T-helper 2 cell (primary cell): ENCODE measurements around the gene RNF175.

Source experiments
- DNase-seq, 5 experiments: peaks; one replicate each; pipeline versions ENCODE4 v3.0.0 to v3.0.0-alpha.2; 2012 to 2022

Gene RNF175

DNA sequence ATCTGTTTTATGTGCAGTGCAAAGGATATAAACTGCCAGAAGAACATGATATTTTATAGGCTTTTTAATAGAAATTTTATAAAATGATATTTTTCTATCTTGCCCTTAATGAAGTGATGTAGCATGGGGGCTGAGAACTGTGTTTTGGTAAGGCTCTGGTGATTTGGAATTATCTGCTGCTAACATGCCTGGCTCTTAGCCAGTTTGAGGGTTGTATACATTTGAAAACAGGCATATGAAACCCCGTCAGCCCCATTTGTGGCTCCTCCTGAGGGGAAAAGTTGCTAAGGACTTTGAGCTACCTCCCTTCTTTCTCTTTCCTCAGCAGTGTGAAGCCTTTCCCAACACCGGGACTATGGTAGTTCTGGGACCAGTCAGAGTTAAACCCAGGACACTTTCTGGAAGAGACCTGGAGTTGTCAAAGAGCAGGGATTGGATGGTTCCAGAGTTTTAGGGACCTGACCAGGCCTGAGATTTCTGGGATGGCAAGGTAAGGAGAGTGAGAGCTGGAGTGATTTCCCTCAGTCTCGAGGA is 24.4 kb upstream of the RNF175 start:
- no peak for DNase-seq

DNA sequence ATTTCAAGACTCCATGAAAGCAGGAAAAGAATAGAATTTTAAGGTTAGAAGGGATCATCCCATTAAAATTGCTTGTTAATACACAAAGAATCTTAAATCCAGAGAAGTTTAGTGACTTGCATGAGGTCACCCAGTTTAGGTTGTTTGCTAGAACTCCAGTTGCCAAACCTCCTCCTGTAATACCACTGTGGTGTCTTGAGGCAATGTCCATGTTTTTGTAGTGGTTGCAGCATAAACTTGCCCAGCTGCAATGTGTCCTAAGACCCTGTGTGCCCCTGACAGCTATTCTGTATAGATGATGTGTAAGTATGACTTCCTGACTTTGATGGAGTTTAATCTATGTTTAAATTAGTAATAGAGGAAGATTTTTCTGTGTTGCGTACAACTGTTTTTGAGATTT is 22.8 kb upstream of the RNF175 start:
- DNase-seq: no peak

DNA sequence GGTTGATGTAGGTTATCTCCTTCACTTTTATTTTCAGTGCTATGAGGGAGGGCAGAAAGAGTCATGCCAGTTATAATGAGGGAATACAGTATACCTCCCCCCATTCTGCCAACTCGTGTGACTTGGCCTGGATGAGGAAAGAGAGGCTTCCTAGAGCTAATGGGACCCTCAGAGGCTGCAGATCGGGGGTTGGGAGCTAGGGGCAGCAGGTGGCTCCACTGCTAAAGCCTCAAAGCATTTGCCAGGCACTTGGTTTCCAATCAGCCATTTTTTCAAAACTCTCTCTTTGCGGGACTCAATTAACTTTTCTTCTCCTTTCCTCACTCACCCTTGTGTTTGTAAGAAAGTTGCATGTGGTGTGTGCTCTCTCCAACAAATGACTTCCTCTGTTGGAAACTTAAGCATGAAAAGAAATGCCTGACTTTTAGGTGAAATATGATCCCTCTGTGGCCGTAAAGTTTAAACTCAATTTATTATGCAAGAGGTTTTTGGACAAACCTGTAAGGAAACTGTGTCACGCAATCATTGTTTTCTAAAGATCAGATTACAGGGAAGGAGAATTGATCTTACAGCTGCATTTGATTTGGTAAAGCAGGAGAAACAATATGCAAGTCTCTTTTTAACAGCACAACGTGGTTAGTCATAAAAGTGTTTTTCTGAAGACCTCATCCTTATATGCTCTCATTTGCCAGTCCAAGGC is 22.0 kb upstream of the RNF175 start:
- no peak for DNase-seq

- no peak for DNase-seq
These were observed 21.5 kb upstream of the RNF175 start for GRCh38 chr4:153781280-153781679.

DNA sequence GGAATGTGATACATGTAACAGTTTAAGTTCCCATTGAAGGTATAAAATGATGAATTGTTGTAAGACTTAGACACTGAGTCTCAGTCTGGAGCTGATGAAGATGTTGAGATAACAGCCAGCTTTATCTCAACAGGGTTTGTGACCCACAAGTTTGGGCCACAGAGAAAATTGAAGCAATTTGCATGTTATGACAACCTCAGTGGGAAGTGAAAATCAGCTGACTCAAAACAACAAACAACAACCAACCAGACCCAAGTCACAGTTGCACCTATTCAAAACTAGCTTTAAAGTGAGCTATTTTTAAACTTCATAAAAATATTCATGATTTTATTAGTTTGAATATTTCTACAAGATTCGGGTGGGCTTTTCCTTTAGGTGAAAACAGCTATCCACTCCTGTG is 21.1 kb upstream of the RNF175 start:
- DNase-seq: peak in 1 of 5 experiments; percentile 30

DNA sequence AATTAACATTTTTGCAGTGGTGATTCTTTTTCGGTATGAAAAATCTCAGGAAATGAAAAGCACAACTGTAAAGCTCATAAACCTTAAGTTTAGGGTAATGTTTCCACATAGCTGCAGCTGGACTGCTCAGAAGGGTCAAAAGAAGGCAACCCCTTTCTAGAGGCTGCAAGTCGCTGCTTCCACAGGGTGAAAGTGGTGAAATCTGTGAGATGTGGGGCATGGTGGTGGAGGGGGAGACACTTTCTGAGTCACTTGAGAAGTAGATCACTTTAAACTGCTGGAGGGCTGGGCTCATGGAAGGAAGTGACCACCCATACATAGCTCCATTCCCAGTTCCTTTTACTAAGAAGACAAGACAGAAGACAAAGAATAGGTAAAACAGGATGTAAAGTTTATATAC is 20.4 kb upstream of the RNF175 start:
- DNase-seq: no peak

GRCh38 chr4:153778383-153778782 is 18.6 kb upstream of the RNF175 start:
- no peak for DNase-seq

- DNase-seq: no peak
These were observed 17.6 kb upstream of the RNF175 start for GRCh38 chr4:153777421-153777820.

DNA sequence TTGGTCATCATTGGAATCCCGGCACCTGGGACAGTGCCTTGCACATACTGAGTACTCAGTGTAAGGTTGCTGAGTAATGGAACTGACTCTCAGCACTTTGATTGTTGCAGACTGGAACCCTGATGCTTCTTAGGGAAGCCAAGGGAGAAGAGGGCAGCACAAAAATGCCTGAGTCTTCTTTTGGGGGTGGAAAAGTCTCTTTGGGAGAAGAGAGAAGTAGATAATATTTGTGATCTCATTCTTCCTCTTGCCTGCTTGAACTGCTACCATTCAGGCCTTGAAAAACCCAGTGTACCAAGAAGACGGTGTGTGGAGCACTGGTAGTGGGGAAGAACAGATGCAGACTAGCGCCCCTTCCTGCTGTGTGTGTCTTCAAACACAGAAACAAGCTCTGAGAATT is 16.8 kb upstream of the RNF175 start:
- no peak for DNase-seq

DNA sequence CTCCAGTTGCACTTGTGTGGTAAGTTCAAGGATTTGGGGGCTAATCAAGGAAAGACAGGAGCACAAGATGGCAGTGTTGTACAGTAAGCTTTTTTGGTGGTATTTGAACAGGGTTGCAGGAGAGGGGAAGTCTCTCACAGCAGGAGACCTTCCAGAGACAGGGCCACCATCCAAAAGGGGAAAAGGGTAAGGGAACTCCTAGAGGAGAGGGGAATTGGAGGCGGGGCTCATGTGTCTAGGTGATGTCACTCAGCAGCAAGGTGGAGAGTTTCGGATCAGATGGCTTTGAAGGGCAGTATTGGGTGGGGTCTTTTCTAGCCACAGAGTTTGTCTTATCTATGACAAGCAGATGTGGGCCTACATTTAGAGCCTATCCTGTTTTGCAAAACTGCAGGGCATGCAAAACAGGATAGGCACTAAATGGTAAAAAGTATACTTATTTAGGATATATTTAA is 13.4 kb upstream of the RNF175 start:
- no peak for DNase-seq

- no peak for DNase-seq
These were observed 11.2 kb upstream of the RNF175 start for GRCh38 chr4:153771046-153771445.

- no peak for DNase-seq
These were observed 6.9 kb upstream of the RNF175 start for GRCh38 chr4:153766758-153767157.

DNA sequence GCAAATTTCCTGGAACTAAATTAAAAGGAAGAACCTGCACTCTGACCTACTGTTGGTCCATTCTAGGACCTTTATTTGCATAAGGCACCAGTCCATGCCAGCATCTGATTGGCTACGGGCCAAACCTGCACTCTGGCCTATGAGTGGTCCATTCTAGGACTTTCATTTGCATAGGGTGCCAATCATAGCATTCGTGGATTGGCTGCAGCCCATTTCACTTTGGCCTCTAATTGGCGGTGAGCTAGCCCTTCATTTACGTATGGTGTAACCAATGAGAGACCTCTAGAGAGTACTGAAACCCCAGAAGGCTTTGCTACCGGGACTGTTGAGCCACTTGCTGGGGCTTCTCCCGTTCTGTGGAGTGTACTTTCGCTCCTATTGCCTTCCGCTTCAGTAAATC is 6.1 kb upstream of the RNF175 start:
- DNase-seq: no peak

GRCh38 chr4:153764601-153765368 is 5.0 kb upstream of the RNF175 start:
- no peak for DNase-seq

- no peak for DNase-seq
These were observed 3.6 kb upstream of the RNF175 start for GRCh38 chr4:153763404-153763803.

DNA sequence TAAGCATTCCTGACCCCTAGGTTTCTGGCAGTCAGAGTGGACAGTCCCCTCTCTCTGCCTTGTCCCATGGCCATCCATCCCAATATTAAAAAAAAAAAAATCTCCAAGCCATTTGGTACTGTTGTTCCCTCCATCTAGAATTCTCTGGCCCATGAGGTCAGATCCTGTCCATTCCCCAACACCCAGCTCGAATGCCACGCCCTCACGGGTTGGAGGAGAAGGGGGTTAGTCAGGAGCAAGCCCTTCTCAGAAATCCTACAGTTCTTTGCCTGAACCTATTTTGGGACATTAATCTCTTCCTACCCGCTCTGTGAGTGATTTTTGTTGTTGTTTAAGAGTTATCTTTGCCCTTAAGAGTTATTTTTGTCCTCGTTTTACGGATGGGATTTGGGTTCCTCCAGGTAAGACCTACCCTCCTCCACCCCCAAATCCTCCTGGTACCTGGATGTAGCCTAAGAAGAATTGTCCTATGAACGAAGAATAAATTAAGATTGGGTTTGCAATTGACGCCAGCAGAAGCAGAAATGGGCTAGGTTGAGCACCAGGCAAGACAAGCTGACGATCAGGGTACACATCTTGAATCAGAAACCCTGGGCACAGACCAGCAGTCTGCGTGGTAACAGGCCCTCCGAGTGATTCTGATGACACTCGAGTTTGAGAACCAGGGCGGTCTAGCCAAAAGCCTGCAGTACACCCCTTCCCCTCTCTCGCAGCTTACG is 977 bp downstream of the RNF175 start:
- DNase-seq: no peak

DNA sequence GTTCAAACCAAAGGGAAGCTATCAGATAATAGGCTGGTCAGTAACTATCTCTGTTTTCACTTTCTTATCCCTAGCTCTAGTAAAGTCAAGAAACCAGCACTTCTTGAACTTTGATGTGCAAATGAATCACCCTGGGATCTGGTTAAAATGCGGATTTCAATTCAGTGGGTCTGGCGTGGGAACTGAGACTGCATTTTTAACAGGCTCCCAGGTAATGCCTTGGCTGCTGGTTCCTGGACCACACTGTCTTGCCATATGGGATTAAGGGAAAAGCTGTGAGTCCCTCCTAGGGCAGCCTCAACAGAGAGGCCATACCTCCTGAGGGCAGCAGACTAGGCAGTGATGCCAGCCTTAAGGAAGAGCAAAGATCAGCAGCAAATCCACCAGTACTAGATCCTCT is 1.7 kb downstream of the RNF175 start:
- no peak for DNase-seq

DNA sequence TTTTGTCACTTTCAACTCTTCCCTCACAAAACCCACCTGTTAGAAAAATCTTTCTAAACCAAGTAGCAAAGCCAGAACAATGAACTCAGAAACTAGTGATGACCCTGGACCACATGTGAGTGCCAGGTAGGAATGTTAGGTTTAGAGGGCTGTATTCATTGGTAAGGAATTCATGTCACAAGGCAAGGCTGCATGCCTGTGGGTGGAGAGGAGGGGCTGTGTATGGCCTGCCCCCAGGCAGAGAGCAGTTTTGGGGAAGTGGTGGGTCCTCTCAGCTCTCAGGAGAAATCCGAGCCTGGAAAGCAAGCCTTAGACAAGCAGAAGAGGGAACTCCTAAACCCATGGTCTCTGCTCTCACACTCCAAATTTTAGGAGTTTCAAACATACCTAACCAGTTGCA is 2.4 kb downstream of the RNF175 start:
- DNase-seq: no peak

- DNase-seq: no peak
These were observed 4.6 kb downstream of the RNF175 start for GRCh38 chr4:153755186-153755585.

DNA sequence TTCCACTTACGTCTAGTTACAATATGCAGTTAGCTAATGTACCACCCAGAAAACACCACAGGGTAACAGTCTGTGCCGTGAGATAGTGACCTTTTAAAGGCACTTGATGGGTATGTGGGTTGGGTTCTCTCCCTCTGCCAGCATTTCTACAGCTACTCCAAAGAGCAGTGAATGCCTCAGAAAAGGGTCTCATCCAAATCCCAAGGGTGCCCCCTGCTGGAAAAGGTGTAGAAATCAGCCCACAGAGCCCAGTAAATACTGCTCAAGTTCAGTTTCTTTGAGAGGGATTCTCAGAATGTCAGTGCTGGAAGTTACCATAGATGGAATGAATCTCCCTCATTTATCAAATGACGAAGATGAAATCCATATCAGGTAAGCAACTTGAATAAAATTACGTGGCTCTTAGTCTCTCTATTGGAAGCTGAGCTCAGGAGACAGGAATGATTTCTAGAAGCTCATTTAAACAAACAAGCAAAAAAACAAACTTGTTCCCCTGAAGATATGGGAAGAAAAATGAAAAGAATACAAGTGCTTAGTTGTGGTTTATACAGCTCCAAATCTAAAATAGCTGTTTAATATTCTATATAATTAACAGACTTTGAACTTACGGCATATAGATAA is 9.5 kb downstream of the RNF175 start:
- DNase-seq: peak in 4 of 5 experiments; percentile 15 to 69 (median 24)

- DNase-seq: no peak
These were observed 11.4 kb downstream of the RNF175 start for GRCh38 chr4:153748378-153748777.

DNA sequence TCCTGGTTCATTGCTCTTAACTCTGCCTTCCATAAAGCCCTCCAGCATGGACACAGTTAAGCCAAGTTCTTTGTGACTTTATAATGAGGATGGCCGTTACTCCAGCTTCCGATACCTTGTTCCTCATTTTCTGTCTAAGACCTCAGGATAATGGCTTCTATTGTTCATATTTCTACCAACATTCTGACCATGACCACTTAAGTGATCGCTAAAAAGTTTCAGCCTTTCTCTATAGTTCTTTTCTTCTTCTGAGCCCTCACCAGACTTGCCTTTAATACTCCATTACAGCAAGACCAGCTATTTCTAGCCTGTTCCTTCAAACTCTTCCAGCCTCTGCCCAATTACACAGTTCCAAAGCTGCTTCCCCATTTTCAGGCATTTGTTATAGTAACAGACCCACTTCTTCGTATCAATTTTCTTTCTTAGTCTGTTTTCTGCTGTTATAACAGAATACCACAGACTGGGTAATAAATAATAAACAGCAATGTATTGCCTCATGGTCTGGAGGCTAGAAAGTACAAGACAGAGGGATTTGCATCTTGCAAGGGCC is 12.3 kb downstream of the RNF175 start:
- DNase-seq: no peak

DNA sequence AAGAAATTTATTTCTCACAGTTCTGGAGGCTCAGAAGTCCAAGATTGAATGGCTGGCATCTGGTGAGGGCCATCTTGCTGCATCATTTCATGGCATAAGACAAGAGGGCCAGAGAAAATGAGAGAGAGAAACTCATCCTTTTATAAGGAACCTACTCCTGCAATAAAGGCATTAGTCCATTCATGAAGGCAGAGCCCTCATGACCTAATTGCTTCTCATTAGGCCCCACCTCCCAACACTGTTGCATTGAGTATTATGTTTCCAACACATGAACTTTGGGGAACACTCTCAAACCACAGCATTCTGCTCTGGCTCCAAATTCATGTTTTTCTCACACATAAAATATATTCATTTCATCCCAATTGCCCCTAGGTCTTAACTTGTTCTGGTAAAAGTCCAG is 14.2 kb downstream of the RNF175 start:
- no peak for DNase-seq
